Measurements from ENCODE around the gene PRMT5.
A peak's percentile ranks its signal among the peaks of the same experiment; 100 is the strongest.
"Not testable (repeated sequence)": the region's sequence is repeated elsewhere in the genome, so short reads cannot be mapped to it uniquely, and the experiment has no call there.

The PRMT5 gene

GRCh38 chr14:22929104-22929960 lies at the start of gene PRMT5:
Gene PRMT5, minus strand, starts transcription at chr14:22929376. Its CDS starts 15 bp downstream, at chr14:22929361.
- peak; percentile 99 for DNase-seq (ENCODE audit: low read depth)

GRCh38 chr14:22978487-22978837 lies 49.3 kb upstream of the PRMT5 start:
- DNase-seq (ENCODE audit: low read depth) = no peak

GRCh38 chr14:22977684-22978486 lies 48.7 kb upstream of the PRMT5 start:
- no peak for DNase-seq (ENCODE audit: low read depth)

- DNase-seq (ENCODE audit: low read depth) = no peak
Measured at GRCh38 chr14:22977434-22977683, 48.2 kb upstream of the PRMT5 start.

- no peak for DNase-seq (ENCODE audit: low read depth)
Measured at GRCh38 chr14:22976620-22977433, 47.7 kb upstream of the PRMT5 start.

- DNase-seq (ENCODE audit: low read depth) = no peak
Measured at GRCh38 chr14:22974530-22975313, 45.5 kb upstream of the PRMT5 start.

GRCh38 chr14:22973217-22974032 lies 44.2 kb upstream of the PRMT5 start:
- peak; percentile 47 for DNase-seq (ENCODE audit: low read depth)

- DNase-seq (ENCODE audit: low read depth) = no peak
Measured at GRCh38 chr14:22972313-22972930, 43.2 kb upstream of the PRMT5 start.

- DNase-seq (ENCODE audit: low read depth) = no peak
Measured at GRCh38 chr14:22971152-22971551, 42.0 kb upstream of the PRMT5 start.

- no peak for DNase-seq (ENCODE audit: low read depth)
Measured at GRCh38 chr14:22966783-22967269, 37.6 kb upstream of the PRMT5 start.

- not testable (repeated sequence) for DNase-seq (ENCODE audit: low read depth)
Measured at GRCh38 chr14:22965916-22966782, 37.0 kb upstream of the PRMT5 start.

- no peak for DNase-seq (ENCODE audit: low read depth)
Measured at GRCh38 chr14:22962061-22962676, 33.0 kb upstream of the PRMT5 start.

- DNase-seq (ENCODE audit: low read depth) = no peak
Measured at GRCh38 chr14:22955702-22956569, 26.8 kb upstream of the PRMT5 start.

- DNase-seq (ENCODE audit: low read depth) = no peak
Measured at GRCh38 chr14:22952418-22952817, 23.2 kb upstream of the PRMT5 start.

- DNase-seq (ENCODE audit: low read depth) = not testable (repeated sequence)
Measured at GRCh38 chr14:22951795-22952194, 22.6 kb upstream of the PRMT5 start.

- no peak for DNase-seq (ENCODE audit: low read depth)
Measured at GRCh38 chr14:22945642-22946041, 16.5 kb upstream of the PRMT5 start.

- peak; percentile 39 for DNase-seq (ENCODE audit: low read depth)
Measured at GRCh38 chr14:22939684-22940083, 10.5 kb upstream of the PRMT5 start.

GRCh38 chr14:22935156-22935555 lies 6.0 kb upstream of the PRMT5 start:
- no peak for DNase-seq (ENCODE audit: low read depth)
